Camera-type eye (tissue), 1 donor: ENCODE data around the gene LINC00305. TPM values are rescaled to one million over a fixed set of nuclear protein-coding genes. Genes with fewer than 3 reads are reported as not detected.

Experiments used
- total RNA-seq: library from RNA; depleted of rRNA; stranded (reverse); fragments of >200 nt; gene quantifications from one replicate; pipeline ENCODE4 v1.2.3, GENCODE V29; 2014

Gene LINC00305
- total RNA-seq: not detected

DNA sequence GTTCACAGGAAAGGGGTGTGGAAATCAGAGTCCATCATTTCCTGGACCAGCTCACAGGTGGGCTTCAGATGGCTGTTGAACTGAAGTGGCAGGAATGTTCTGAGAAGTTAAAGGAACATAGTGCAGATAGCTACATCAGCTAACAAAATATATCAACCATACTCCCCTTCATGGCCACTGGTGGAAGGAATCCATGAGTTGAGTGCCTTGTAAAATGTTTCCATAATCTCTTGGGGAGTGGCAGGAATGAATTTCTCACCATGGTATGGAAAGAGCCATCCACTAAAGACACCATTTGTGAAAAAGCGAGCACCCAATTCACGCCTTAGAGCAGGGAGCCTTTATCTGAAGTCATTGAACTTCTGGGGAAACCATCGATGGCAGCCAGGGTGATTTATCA lies at the start of gene LINC00305:
Gene LINC00305, minus strand, starts transcription at position 101 of the 400 bp plus-strand sequence.

Other genes starting within 250 kb of the LINC00305 start
- gene SERPINB10, start 241.1 kb downstream of the LINC00305 start, total RNA-seq: 1.3 TPM
- 2.8 TPM for gene HMSD, start 199.8 kb downstream of the LINC00305 start, total RNA-seq
- 3.8 TPM for gene SERPINB8, start 179.0 kb downstream of the LINC00305 start, total RNA-seq